GM21381 (cell line): Measurements from ENCODE around the gene UNC119B.
A peak's percentile ranks its signal among the peaks of the same experiment; 100 is the strongest.

Source experiments
- ATAC-seq: cut with Tn5 transposase; IDR thresholded peaks from one replicate; pipeline ENCODE4 v1.9.1; 2021; ENCODE audit warnings: mild to moderate bottlenecking, moderate library complexity; ENCODE audit not compliant: unreplicated experiment

The UNC119B gene

GRCh38 chr12:120687578-120688289, 22.5 kb upstream of the UNC119B start:
- no peak for ATAC-seq

- no peak for ATAC-seq
These were observed 21.7 kb upstream of the UNC119B start for GRCh38 chr12:120688527-120689071.

GRCh38 chr12:120689397-120690082, 20.7 kb upstream of the UNC119B start:
- no peak for ATAC-seq

GRCh38 chr12:120690083-120690450, 20.2 kb upstream of the UNC119B start:
- no peak for ATAC-seq

- ATAC-seq: no peak
These were observed 19.3 kb upstream of the UNC119B start for GRCh38 chr12:120690978-120691377.

GRCh38 chr12:120692524-120693033, 17.7 kb upstream of the UNC119B start:
- no peak for ATAC-seq

- no peak for ATAC-seq
These were observed 16.4 kb upstream of the UNC119B start for GRCh38 chr12:120693848-120694247.

GRCh38 chr12:120696626-120697025, 13.6 kb upstream of the UNC119B start:
- ATAC-seq: no peak

- no peak for ATAC-seq
These were observed 12.9 kb upstream of the UNC119B start for GRCh38 chr12:120697344-120697743.

- no peak for ATAC-seq
These were observed 11.6 kb upstream of the UNC119B start for GRCh38 chr12:120698665-120699064.

- ATAC-seq: no peak
These were observed 10.7 kb upstream of the UNC119B start for GRCh38 chr12:120699553-120699952.

- ATAC-seq: no peak
These were observed 9.4 kb upstream of the UNC119B start for GRCh38 chr12:120700886-120701285.

- no peak for ATAC-seq
These were observed 7.6 kb upstream of the UNC119B start for GRCh38 chr12:120702637-120703036.

GRCh38 chr12:120703311-120703942, 6.8 kb upstream of the UNC119B start:
- no peak for ATAC-seq

GRCh38 chr12:120705618-120706017, 4.6 kb upstream of the UNC119B start:
- no peak for ATAC-seq

GRCh38 chr12:120706029-120706428, 4.2 kb upstream of the UNC119B start:
- no peak for ATAC-seq

- no peak for ATAC-seq
These were observed 1.6 kb upstream of the UNC119B start for GRCh38 chr12:120708651-120709050.

GRCh38 chr12:120710805-120711296, 593 bp downstream of the UNC119B start:
- peak; percentile 29 for ATAC-seq

GRCh38 chr12:120711411-120711810, 1.2 kb downstream of the UNC119B start:
- no peak for ATAC-seq

- ATAC-seq: no peak
These were observed 2.4 kb downstream of the UNC119B start for GRCh38 chr12:120712610-120713009.

GRCh38 chr12:120713861-120714482, 3.7 kb downstream of the UNC119B start:
- ATAC-seq: no peak
